Measurements from ENCODE around the gene ZNF775. TPM values are rescaled to one million over a fixed set of nuclear protein-coding genes. Genes with fewer than 3 reads are reported as not detected.

The ZNF775 gene
- total and polyA plus RNA-seq, 2 of the 13 experiments (the other 11 are each of a cell fraction or from before 2014, with no cell fraction given): 3.1 to 3.2 TPM

- TF ChIP-seq ZNF609 (CRISPR knock-in tag; IDR thresholded peaks at IDR 0.05; ENCODE audit: borderline replicate concordance) (peak; percentile 68; the same call in 1 of the 2 replicates), ZNF441 (CRISPR knock-in tag; IDR thresholded peaks at IDR 0.05; ENCODE audit: borderline replicate concordance) (no peak), HIVEP1 (CRISPR knock-in tag; IDR thresholded peaks at IDR 0.05) (peak; percentile 54; the same call in 1 of the 2 replicates), SAP130 (CRISPR knock-in tag; IDR thresholded peaks at IDR 0.05; ENCODE audit: low read depth) (peak; percentile 81), EP300 (IDR thresholded peaks at IDR 0.05; ENCODE audit: low read depth in 2 of 2, low read length in 2 of 2) (peak; percentile 84 to 86), EP300 (CRISPR knock-in tag; IDR thresholded peaks at IDR 0.05; ENCODE audit: borderline replicate concordance) (no peak; the same call in 1 of the 2 replicates), KLF12 (CRISPR knock-in tag; IDR thresholded peaks at IDR 0.05; ENCODE audit: borderline replicate concordance) (peak; percentile 89), SAFB2 (CRISPR knock-in tag; IDR thresholded peaks at IDR 0.05; ENCODE audit: borderline replicate concordance, low read depth) (peak; percentile 95), BRD4 (CRISPR knock-in tag; IDR thresholded peaks at IDR 0.05) (peak; percentile 54), ZMAT3 (CRISPR knock-in tag; conservative IDR thresholded peaks at IDR 0.05) (0 out of 2 replicates have a peak, but pooled peaks have one; percentile 37), TCF7 (IDR thresholded peaks at IDR 0.05; ENCODE audit: low read depth) (no peak), TSC22D2 (CRISPR knock-in tag; IDR thresholded peaks at IDR 0.05; ENCODE audit: borderline replicate concordance) (no peak), ZNF124 (CRISPR knock-in tag; IDR thresholded peaks at IDR 0.05) (no peak), YEATS2 (CRISPR knock-in tag; IDR thresholded peaks at IDR 0.05; ENCODE audit: borderline replicate concordance) (peak; percentile 67; the same call in 1 of the 2 replicates), FOSL2 (CRISPR knock-in tag; IDR thresholded peaks at IDR 0.05) (peak; percentile 5; the same call in 1 of the 2 replicates), MATR3 (CRISPR knock-in tag; IDR thresholded peaks at IDR 0.05) (no peak), HCFC1 (IDR thresholded peaks at IDR 0.05; ENCODE audit: low read depth, low read length) (no peak), RAD51 (IDR thresholded peaks at IDR 0.05; ENCODE audit: borderline replicate concordance) (no peak), FOXJ3 (CRISPR knock-in tag; IDR thresholded peaks at IDR 0.05; ENCODE audit: borderline replicate concordance) (peak; percentile 59; the same call in 1 of the 2 replicates), ESRRA (CRISPR knock-in tag; IDR thresholded peaks at IDR 0.05; ENCODE audit: low read depth) (no peak; the same call in 1 of the 2 replicates), ZNF652 (CRISPR knock-in tag; IDR thresholded peaks at IDR 0.05; ENCODE audit: borderline replicate concordance, low read depth) (no peak)
- TF ChIP-seq, protein P1, sequence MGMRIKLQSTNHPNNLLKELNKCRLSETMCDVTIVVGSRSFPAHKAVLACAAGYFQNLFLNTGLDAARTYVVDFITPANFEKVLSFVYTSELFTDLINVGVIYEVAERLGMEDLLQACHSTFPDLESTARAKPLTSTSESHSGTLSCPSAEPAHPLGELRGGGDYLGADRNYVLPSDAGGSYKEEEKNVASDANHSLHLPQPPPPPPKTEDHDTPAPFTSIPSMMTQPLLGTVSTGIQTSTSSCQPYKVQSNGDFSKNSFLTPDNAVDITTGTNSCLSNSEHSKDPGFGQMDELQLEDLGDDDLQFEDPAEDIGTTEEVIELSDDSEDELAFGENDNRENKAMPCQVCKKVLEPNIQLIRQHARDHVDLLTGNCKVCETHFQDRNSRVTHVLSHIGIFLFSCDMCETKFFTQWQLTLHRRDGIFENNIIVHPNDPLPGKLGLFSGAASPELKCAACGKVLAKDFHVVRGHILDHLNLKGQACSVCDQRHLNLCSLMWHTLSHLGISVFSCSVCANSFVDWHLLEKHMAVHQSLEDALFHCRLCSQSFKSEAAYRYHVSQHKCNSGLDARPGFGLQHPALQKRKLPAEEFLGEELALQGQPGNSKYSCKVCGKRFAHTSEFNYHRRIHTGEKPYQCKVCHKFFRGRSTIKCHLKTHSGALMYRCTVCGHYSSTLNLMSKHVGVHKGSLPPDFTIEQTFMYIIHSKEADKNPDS (CRISPR knock-in tag; IDR thresholded peaks at IDR 0.05): 0 out of 2 replicates have a peak, but pooled peaks have one; percentile 28
Measured at GRCh38 chr7:150383710-150384397, 4.7 kb downstream of the ZNF775 start (continued).
